Endothelial cell of umbilical vein (primary cell): ENCODE data around the gene CACNA1F. TPM values are rescaled to one million over a fixed set of nuclear protein-coding genes. Genes with fewer than 3 reads are reported as not detected.

Source experiments
- BruUV-seq: library from RNA; stranded (reverse); fragments of 400-500 nt; replicated peaks from 2 replicates; lab custom pipeline; 2021; lab: Mats Ljungman, UMichigan
- CTCF ChIA-PET: fragments of 300-600, 350-600 bp; sonication (Branson Sonifier 250); formaldehyde crosslinking; loops from one replicate; lab custom pipeline; 2021; ENCODE audit warnings: antibody characterized with exemption, inconsistent platforms; lab: Charles Lee
- POLR2A ChIA-PET: fragments of 300-600, 350-600 bp; sonication (Branson Sonifier 250); formaldehyde crosslinking; loops from one replicate; lab custom pipeline; 2021; ENCODE audit warnings: antibody characterized with exemption, inconsistent platforms; lab: Charles Lee
- DNase-seq: peaks from one replicate; pipeline ENCODE4 v3.0.0-alpha.2; 2011; ENCODE audit warnings: low read depth, low spot score
- FAIRE-seq: peaks from 2 replicates; lab custom pipeline; 2011; peaks lifted over from hg19 to GRCh38; lab: Jason Lieb, UNC
- H2AFZ ChIP-seq: 2 replicates; pipeline ENCODE4 v1.6.0; 2012; ENCODE audit warnings: low read depth, low read length, control low read depth, inconsistent platforms
- H3K27ac ChIP-seq: 2 replicates; pipeline ENCODE4 v1.5.1; 2011; ENCODE audit warnings: low read depth, mild to moderate bottlenecking, control low read depth, low read length, moderate library complexity; ENCODE audit not compliant: insufficient read depth
- H3K27me3 ChIP-seq, 2 experiments: 2 replicates each; pipeline versions ENCODE4 v1.6.0 to v1.6.1; 2011; ENCODE audit warnings: low read length in 2 of 2, mixed read lengths in 1 of 2; ENCODE audit not compliant: control insufficient read depth in 2 of 2, insufficient read depth in 2 of 2
- H3K36me3 ChIP-seq, 2 experiments: 2 replicates in 1 of 2; 3 replicates in 1 of 2; pipeline ENCODE4 v1.5.1; 2011; ENCODE audit warnings: low read length in 2 of 2, mild to moderate bottlenecking in 1 of 2, moderate library complexity in 1 of 2; ENCODE audit not compliant: control insufficient read depth in 2 of 2, insufficient read depth in 2 of 2; ENCODE audit errors: extremely low read depth in 1 of 2
- H3K4me1 ChIP-seq: 3 replicates; pipeline ENCODE4 v1.5.1; 2011; ENCODE audit warnings: mild to moderate bottlenecking, low read length; ENCODE audit not compliant: control insufficient read depth, insufficient read depth; ENCODE audit errors: extremely low read depth
- H3K4me2 ChIP-seq: 2 replicates; pipeline ENCODE4 v1.6.1; 2011; ENCODE audit warnings: low read length, control low read depth, mixed read lengths; ENCODE audit not compliant: insufficient read depth
- H3K4me3 ChIP-seq, 3 experiments: fragments of 200-600 bp in 1 of 3; sonication (generic), shearing (Covaris generic) in 1 of 3; replicated peaks in 1 of 3; 2 replicates each; pipeline ENCODE4 v1.5.1; 2011 to 2016; ENCODE audit warnings: control low read depth in 3 of 3, low read length in 3 of 3, mild to moderate bottlenecking in 2 of 3, inconsistent platforms in 1 of 3, low read depth in 1 of 3, moderate library complexity in 1 of 3; ENCODE audit not compliant: insufficient read depth in 1 of 3
- H3K79me2 ChIP-seq: 2 replicates; pipeline ENCODE4 v1.6.0; 2012; ENCODE audit warnings: low read length, inconsistent platforms; ENCODE audit not compliant: control insufficient read depth, insufficient read depth
- H3K9ac ChIP-seq: replicated peaks from 2 replicates; pipeline ENCODE3; 2011; ENCODE audit warnings: low read length, control low read depth; ENCODE audit not compliant: insufficient read depth; ENCODE audit errors: extremely low read depth
- H3K9me1 ChIP-seq: replicated peaks from 3 replicates; pipeline ENCODE4 v1.6.0; 2011; ENCODE audit warnings: mild to moderate bottlenecking, low read length; ENCODE audit not compliant: control insufficient read depth, insufficient read depth; ENCODE audit errors: extremely low read depth
- H3K9me3 ChIP-seq: replicated peaks from 2 replicates; pipeline ENCODE4 v1.5.1; 2012; ENCODE audit warnings: low read length, inconsistent platforms; ENCODE audit not compliant: control insufficient read depth, insufficient read depth
- H4K20me1 ChIP-seq: replicated peaks from 2 replicates; pipeline ENCODE3; 2011; ENCODE audit warnings: mild to moderate bottlenecking, low read length; ENCODE audit not compliant: control insufficient read depth, insufficient read depth; ENCODE audit errors: extremely low read depth
- EZH2 ChIP-seq: IDR thresholded peaks from 2 replicates; pipeline ENCODE4 v1.6.1; 2012; ENCODE audit warnings: borderline replicate concordance, low read depth, mild to moderate bottlenecking, moderate library complexity, low read length, inconsistent platforms; ENCODE audit not compliant: severe bottlenecking
- FOS ChIP-seq: IDR thresholded peaks from 2 replicates; pipeline ENCODE4 v1.6.1; 2011; ENCODE audit warnings: mild to moderate bottlenecking, low read length, moderate library complexity, borderline replicate concordance; ENCODE audit not compliant: insufficient read depth
- GATA2 ChIP-seq: IDR thresholded peaks from 2 replicates; pipeline ENCODE4 v1.7.0; 2011; ENCODE audit warnings: low read depth, mild to moderate bottlenecking, moderate library complexity, mixed read lengths, low read length; ENCODE audit not compliant: insufficient read length, insufficient read depth
- JUN ChIP-seq: IDR thresholded peaks from 2 replicates; pipeline ENCODE4 v1.6.1; 2011; ENCODE audit warnings: borderline replicate concordance, low read depth; ENCODE audit not compliant: insufficient read length, insufficient read depth
- MYC ChIP-seq: IDR thresholded peaks from one replicate; pipeline ENCODE4 v1.6.1; 2011; ENCODE audit warnings: mild to moderate bottlenecking, low read depth, low read length
- POLR2A ChIP-seq: IDR thresholded peaks from 2 replicates; pipeline ENCODE4 v1.6.1; 2012; ENCODE audit warnings: low read depth, mild to moderate bottlenecking, control low read depth, low read length
- POLR2AphosphoS5 ChIP-seq: IDR thresholded peaks from 2 replicates; pipeline ENCODE4 v1.6.1; 2012; ENCODE audit warnings: low read depth, mild to moderate bottlenecking, control low read depth, low read length, moderate library complexity; ENCODE audit not compliant: insufficient read depth
- dilution Hi-C: fragments of 300-500 bp; cut with MboI; formaldehyde crosslinking; loops from one replicate; pipeline ENCODE4 v1.15.0; 2019; ENCODE audit warnings: low sequenced_read_pairs; ENCODE audit not compliant: extremely low pct_ligation_motif_present
- intact Hi-C: fragments of 100-400 bp; cut with micrococcal nuclease; formaldehyde crosslinking; loops from one replicate; pipeline ENCODE4 v1.10.0; 2022
- polyA plus RNA-seq, 4 experiments: library from polyadenylated mRNA; depleted of rRNA in 3 of 4; stranded (reverse) in 3 of 4; unstranded in 1 of 4; fragments of >200 nt; gene quantifications; 2 replicates each; pipeline versions ENCODE4 v1.2.1 to v1.2.3, GENCODE V29; 2011 to 2012; ENCODE audit warnings: missing spikeins in 1 of 4
- total RNA-seq: library from RNA; stranded (reverse); gene quantifications from 2 replicates; pipeline ENCODE4 v1.2.3, GENCODE V29; 2021
- TF ChIP-seq, protein P1 (sequence below), 2 donors: IDR thresholded peaks; 1 replicate in 1 of 2; 2 replicates in 1 of 2; pipeline ENCODE4 v1.5.1; 2011; ENCODE audit warnings: low read length in 2 of 2, mild to moderate bottlenecking in 2 of 2, moderate library complexity in 2 of 2, control low read depth in 1 of 2, inconsistent platforms in 1 of 2, low read depth in 1 of 2; ENCODE audit not compliant: insufficient read depth in 1 of 2; ENCODE audit errors: extremely low read depth in 1 of 2
- TF ChIP-seq, protein P2 (sequence below): IDR thresholded peaks from 2 replicates; pipeline ENCODE4 v1.6.1; 2011; ENCODE audit not compliant: insufficient read depth, insufficient read length

Gene CACNA1F
- total and polyA plus RNA-seq, 2 donors (not counting 3 experiments of a cell fraction or from before 2014, with no cell fraction given) = not detected

DNA sequence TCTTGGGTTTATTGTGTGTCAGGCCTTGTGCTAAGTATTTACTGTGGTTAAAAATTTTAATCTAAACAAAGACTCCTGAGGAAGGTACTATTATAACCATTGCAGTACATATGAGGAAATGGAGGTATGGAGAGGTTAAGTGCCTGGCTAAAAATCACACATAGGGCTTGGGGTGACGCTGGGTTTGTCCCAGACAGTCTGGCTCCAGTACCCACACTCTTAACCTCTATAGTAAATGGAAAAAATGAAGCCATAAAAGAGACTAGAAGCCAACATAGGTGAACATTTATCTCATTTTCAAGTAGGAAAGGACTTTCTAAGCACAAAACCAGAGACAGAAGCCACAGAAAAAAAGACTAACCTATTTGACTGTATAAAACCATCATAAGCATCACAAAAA, 29.5 kb upstream of the CACNA1F start:
- H3K4me2 ChIP-seq = no peak overlapping the region
- H3K9ac ChIP-seq = no peak overlapping the region
- no peaks in the 10 kb centered on the region for H3K79me2 ChIP-seq
- TF ChIP-seq EZH2 (no peak), POLR2AphosphoS5 (no peak), MYC (no peak), GATA2 (no peak), POLR2A (no peak), JUN (no peak), FOS (no peak)
- TF ChIP-seq, protein P1, sequence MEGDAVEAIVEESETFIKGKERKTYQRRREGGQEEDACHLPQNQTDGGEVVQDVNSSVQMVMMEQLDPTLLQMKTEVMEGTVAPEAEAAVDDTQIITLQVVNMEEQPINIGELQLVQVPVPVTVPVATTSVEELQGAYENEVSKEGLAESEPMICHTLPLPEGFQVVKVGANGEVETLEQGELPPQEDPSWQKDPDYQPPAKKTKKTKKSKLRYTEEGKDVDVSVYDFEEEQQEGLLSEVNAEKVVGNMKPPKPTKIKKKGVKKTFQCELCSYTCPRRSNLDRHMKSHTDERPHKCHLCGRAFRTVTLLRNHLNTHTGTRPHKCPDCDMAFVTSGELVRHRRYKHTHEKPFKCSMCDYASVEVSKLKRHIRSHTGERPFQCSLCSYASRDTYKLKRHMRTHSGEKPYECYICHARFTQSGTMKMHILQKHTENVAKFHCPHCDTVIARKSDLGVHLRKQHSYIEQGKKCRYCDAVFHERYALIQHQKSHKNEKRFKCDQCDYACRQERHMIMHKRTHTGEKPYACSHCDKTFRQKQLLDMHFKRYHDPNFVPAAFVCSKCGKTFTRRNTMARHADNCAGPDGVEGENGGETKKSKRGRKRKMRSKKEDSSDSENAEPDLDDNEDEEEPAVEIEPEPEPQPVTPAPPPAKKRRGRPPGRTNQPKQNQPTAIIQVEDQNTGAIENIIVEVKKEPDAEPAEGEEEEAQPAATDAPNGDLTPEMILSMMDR (IDR thresholded peaks at IDR 0.05; ENCODE audit: extremely low read depth in 1 of 2, insufficient read depth in 1 of 2, low read depth in 1 of 2, low read length in 2 of 2) = no peak
- TF ChIP-seq, protein P2, sequence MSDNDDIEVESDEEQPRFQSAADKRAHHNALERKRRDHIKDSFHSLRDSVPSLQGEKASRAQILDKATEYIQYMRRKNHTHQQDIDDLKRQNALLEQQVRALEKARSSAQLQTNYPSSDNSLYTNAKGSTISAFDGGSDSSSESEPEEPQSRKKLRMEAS = no peak
- FAIRE-seq = no peak
- CTCF ChIA-PET = no interaction called here
- H3K9me1 ChIP-seq = no peaks in the 10 kb centered on the region
- dilution Hi-C loops (no loop called here), intact Hi-C loops (loop anchor here (10.0 kb wide), 1 partner anchor 368 kb away; the partner anchor contains the start of genes PQBP1 and TIMM17B)
- H4K20me1 ChIP-seq = no peaks in the 10 kb centered on the region
- no TSS peak for BruUV-seq
- DNase-seq = no peak
- no peaks in the 10 kb centered on the region for H3K4me1 ChIP-seq
- no peaks in the 10 kb centered on the region for H3K27me3 ChIP-seq
- no peaks in the 10 kb centered on the region for H3K9me3 ChIP-seq
- H2AFZ ChIP-seq = no peak overlapping the region
- H3K4me3 ChIP-seq = no peak overlapping the region
- POLR2A ChIA-PET = no interaction called here
- no peaks in the 10 kb centered on the region for H3K36me3 ChIP-seq
- no peak overlapping the region for H3K27ac ChIP-seq
